Left lobe of liver (tissue), 2 donors: ENCODE measurements around the gene MIS18A. TPM values are rescaled to one million over a fixed set of nuclear protein-coding genes. Genes with fewer than 3 reads are reported as not detected.

Experiments used
- ATAC-seq: fragments of 200-7000 bp; cut with Tn5 transposase; one replicate; pipeline ENCODE4 v1.9.1; 2020; ENCODE audit warnings: mild to moderate bottlenecking, moderate library complexity
- DNase-seq: peaks from one replicate; pipeline ENCODE4 v3.0.0-alpha.2; 2020; ENCODE audit warnings: low spot score
- total RNA-seq: library from RNA; stranded (reverse); gene quantifications from one replicate; pipeline ENCODE4 v1.2.1, GENCODE V29; 2021
- donor health status: DM: no; HTN: no; CAD: no; lungs with moderate emphysema.
- donor health status: DM: no; HTN: yes; CAD: no.

Gene MIS18A
- total RNA-seq, 1 donor from 2014 or later: 2.4 TPM

DNA sequence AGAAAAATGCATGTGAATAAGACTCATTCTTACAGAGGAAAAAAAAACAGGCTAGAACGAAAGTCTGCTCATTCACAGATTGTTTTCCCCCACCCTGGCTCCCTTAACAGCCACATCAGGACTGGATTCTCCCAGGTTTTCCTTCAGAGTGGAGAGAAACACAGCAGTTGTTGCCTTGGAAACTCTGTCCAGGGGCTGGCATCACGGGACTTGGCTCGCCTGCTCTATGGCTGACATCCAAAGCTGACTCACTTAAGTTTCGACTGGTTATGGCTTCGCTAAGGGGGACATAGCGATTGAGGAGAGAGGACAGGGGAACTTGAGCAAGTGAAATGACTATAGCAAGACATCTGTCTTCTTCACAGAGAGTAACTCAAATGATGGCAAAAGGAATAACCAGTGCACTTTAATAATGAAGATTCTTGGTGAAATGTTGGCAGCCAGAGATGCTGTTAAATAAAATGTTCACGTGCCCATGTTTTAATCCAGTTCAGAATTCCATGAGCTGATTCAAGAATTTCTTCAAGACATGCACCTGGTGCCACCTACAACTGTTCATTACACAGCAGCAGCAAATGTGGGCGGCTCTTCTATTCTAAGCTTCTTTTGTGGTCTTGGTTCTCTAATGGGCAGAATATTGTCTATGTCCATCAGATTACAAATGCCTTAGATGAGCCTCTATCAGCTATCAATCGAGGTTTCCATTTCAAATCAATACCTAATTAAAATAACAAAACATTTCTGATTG lies 21.8 kb downstream of the MIS18A start:
- DNase-seq (peak; percentile 50), ATAC-seq (peak; percentile 58)

DNA sequence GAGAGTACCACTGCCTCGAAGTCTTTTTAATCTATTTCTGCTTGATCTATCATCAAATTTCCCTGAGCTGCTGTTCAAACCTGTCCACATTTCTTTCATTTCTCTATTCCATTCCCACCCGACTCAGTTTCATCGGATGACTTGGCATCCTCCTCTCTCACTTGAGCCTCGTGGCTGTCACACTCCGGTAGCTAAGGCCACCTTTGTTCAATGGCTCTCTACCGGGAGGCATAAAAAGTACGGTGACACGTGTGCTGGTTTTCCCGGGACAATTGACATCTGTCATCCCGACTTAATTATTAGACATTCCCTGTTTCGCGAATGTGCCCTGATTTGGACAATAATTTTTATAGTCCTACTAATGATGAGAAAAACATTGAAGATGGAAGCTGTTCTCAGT lies 22.6 kb downstream of the MIS18A start:
- ATAC-seq: no peak
- no peak for DNase-seq

DNA sequence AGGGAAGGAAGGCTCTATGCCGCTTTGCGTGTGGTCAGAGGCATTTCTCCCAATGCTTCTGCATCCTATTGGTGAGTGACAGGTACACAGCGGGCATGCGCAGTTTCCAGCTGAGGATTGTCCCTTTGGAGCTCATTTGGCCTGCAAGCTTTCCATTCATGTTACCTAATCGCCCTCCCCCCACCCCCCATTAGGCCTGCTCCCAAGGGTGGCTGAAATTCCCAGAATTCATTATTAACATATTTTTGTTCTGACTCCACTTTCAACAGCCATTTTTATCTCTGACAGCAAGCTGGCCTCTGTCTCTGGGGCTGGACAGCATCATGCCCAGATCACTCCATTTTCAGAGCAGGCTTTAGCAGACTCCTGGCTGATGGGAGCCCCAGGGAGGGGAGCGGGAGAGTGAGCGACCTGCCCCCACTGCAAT lies 25.6 kb downstream of the MIS18A start:
- ATAC-seq (no peak), DNase-seq (no peak)

DNA sequence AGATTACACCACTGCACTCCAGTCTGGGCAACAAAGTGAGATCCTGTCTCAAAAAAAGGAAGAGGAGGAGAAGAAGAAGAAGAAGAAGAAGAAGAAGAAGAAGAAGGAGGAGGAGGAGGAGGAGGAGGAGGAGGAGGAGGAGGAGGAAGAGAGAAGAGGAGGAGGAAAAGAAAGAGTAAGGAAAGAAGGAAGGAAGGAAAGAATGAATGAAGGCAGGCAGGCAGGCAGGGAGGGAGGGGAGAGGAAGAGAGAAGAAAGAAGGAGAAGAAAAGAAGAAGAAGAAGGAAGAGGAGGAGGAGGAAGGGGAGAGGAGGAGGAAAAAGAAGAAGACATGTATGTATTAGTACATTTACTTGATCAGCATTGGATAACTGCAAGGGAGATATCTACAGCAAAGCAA lies 26.7 kb downstream of the MIS18A start:
- no peak for DNase-seq
- ATAC-seq: no peak

DNA sequence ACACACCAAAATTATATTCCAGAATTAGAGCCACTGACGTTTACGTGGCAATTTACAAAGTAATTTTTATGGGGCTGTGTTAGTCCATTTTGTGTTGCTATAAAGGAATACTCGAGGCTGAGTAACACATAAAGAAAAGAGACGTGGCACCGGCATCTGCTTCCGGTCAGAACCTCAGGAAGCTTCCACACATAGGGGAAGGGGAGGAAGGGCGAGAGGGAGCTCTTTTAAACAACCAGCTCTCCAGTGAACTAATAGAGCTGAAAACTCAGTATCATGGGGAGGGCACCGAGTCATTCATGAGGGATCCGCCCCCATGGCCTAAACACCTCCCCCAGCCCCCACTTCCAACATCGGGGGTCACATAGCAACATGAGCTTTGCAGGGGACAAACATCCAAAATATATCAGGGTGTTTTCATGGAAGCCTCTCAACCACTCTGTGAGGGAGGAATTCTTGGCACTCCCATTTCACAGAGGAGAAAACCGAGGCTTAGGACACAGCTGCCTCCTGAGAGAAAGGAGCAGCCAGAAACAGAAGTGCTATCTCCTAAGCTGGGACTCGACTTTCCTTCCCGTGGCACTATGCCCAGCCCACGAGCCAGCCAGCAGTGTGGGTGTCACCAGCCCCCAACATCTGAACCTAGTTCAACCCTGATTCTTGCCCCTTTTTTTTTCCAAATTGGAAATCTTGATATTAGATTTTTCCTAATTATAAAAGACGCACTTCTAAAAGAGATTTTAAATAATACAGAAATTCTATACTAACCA lies 29.2 kb downstream of the MIS18A start:
- DNase-seq: no peak

DNA sequence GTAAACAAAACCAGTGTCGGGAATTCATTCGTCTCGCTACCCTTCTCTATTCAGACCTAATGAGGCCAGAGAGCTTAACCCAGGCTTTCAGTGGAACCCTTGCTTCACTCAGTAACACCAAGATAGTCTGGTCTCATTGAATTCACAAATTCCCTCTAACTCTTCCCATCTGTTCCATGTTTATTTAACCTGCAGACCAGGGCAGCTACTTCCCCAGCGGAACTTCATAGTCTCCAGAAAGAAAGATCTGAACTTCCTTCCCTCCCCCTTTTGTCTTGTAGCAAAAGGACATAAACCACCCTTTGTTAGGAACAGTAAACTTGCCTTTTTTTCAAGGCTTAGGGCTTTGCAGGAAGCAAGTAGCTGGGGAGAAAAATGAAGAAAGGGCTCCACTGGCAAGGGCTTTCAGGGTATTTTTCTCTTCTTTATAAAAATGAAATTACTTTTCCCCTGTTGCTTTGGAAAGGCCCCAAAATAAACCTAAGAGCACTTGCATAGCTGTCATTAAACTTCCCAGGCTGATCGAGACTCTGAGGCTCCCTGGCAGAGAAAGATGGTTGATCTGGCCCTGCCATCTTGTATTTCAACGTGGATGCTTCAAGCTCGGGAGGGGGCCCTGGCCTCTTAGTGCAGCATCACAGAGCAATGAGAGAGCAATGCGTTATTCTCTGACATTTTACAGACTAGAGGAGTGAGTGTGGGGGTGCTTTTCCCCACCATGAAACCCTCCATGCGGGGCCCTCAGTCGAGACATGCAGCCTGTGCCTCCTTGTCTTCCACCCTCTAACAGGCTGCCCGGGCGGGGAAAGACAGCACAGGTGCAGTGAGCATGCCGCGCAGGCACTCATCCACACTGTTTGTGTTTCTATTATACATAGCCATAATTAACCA lies 30.0 kb downstream of the MIS18A start:
- ATAC-seq (no peak), DNase-seq (no peak)

More for the DNA sequence above, 29.2 kb downstream of the MIS18A start:
- no peak for ATAC-seq

DNA sequence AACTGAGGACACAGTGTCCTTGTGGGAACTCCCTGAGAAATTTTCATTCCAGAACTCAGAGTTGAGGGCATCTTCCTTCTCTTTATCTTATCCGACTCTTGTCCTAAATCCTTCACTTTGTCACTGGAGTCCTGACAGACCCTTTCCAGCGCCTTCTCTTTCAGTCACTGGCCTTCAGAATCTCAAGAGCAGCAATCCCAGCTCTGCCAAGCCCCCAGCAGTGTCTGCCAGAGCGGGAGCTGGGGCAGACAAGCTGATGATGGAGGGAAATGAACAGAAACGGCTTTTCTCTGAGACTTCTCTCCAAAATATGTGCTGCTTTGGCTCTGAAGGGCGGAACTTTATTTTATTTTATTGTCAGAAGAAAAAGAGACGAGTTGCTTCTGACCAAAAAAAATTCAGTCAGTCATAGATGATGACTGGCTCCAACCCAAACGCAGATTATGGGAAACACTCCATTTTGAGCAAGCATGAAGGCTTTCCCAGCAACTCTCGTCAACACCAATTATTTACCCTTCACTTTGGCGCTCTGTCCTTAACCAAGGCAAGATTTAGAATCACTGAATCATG lies 32.2 kb downstream of the MIS18A start:
- ATAC-seq (no peak), DNase-seq (no peak)

DNA sequence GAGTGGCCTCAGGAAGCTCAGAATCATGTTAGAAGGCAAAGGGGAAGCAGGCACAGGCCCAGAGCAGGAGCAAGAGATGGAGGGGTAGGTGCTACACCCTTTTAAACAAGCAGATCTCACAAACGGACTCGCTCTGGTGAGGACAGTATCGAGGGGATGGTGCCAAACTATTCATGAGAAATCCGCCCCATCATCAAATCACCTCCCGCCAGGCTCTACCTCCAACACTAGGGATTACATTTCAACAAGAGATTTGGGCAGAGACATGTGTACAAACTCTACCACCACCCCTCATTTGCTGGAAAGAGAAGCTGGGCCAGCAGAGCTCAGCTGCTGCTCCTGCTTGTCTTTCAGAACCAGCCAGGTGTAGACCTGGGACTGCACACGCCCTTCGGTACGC lies 32.9 kb downstream of the MIS18A start:
- DNase-seq: no peak
- no peak for ATAC-seq

DNA sequence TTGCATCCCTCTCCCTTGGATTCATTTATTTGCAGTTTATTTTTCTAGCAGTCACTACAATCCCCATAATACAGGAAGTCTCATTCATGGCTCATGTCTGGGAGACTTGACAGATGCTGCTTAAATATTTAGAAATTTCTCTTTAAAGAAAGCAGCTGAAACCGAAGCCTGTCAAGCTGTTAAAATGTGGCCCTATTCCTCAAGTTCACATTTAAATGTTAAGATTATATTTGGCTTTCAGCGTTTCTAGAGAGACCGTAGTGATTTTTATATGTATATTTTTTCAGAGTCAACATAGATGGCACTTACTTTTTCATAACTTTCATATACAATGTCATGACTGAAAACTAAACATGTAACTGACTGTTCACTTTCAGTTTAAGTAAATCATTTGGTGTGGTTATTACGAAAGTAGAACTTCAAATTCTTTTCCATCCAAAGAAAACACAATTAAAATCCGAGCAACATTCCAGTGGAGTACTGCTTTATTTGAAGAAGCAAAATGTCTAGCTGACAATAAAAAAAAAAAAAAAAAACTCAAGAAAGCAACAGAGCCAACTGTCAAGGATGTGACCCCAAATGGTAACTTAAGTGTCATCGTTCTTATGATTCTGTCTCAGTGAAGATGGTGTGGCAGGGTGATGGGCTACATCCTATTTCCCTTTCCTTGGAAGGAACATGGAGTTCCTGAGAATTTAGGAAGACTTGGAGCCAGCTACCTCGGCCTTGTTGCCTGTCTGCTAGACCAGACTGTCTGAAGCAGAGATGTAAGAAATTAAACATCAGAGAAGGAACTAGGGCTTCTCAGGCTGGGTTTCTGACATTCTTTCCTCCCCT lies 37.8 kb downstream of the MIS18A start:
- DNase-seq (no peak), ATAC-seq (no peak)

DNA sequence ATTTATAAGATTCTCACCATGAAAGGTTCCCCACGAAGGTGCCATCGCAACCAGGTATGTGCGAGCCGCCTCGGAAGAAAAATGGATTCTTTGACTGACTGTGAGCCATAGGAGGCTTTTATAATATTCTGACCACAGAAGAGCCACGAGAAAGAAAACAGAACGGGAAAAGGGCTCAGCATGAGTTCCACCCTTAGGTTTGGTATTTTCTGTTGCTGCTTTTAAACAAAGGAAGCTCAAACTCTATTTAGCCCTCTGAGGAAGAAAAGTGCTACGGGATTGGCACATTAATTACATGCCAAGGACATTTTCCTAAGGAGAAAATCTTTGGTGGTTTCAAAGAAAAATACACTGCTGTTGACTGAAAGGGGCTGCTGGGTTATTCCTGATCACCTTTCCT lies 39.3 kb downstream of the MIS18A start:
- ATAC-seq: no peak
- no peak for DNase-seq

DNA sequence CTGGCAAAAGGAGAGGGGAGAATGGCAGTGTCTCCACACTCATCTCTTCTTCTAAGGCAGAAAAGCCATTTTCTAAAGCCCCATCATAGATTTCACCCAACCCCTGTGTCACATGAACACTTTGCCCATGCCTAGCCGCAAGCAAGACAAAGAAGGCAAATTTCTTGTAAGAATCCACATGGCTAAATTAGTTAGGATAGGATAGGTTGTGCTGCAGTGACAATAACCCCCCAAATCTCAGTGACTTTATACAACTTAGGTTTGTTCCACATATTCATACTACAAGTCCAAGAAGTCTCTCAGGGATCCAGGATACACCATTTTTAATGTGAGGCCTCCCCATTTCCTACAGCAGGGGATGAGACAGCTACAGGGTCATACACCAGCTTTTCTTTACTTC lies 40.8 kb downstream of the MIS18A start:
- no peak for ATAC-seq
- DNase-seq: no peak

DNA sequence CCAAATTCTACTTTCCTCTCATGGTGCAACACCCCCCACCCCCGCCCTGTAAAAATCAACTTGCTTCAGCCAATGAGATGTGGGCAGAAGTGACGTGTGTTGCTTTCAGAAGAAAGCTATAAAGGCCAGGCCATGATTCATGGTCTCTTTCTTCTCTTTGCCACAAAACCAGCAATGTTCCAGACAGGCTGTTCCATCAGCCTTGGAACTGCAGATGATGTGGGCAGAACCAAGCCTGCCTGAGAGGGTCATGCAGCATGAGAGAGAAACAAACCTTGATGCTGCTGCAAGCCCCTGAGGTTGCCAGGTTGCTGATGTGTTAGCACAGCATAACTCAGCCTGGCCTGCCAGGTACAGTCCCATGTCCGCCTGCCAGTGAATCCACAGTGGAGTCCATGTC lies 41.8 kb downstream of the MIS18A start:
- ATAC-seq (no peak), DNase-seq (no peak)

DNA sequence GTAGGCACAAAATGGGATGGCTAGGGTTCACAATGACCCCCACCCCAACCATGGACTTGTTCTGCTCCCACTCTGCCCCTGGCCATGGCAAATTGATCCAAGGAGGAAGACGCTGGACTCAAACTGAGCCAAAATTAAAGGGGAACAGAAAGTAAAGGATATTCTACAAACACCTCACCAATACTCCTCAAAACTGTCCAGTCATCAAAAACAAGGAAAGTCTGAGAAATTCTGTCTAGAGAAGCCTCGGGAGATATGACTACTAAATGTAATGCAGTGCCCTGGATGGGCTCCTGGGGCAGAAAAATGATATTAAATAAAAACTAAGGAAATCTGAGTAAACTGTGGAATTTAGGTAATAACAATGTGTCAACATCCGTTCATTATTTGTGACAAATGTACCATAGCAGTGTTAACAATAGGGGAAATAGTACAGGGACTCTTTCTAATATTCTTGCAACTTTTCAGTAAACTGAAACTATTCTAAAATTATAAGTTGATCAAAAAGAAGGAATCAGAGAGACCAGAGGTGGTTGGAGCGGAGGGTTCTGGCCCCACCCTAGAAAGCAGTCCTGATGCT lies 45.0 kb downstream of the MIS18A start:
- no peak for DNase-seq
- no peak for ATAC-seq

DNA sequence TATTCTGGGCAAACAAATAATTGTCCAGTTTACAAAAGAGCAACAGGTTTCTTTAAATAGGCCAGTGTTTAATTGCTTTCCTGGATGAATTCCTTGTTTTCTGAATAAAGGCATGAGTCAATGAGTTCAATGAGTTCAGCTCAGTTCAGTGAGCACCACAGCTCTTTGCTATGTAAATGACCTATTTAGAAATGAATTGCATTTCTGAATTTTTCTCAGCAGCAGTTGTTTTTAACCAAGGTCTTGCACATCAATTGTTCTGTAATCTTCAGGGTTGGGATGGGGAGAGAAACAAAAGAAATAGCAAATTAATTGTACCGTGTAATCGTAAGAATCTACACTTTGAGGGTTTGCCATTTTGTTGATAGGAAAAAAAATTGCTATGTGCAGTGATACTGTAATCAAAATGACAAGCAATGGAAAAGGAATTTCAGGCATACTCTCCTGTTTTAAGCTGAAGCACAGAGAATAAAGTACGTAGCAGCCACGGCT lies 45.7 kb downstream of the MIS18A start:
- ATAC-seq (no peak), DNase-seq (no peak)

DNA sequence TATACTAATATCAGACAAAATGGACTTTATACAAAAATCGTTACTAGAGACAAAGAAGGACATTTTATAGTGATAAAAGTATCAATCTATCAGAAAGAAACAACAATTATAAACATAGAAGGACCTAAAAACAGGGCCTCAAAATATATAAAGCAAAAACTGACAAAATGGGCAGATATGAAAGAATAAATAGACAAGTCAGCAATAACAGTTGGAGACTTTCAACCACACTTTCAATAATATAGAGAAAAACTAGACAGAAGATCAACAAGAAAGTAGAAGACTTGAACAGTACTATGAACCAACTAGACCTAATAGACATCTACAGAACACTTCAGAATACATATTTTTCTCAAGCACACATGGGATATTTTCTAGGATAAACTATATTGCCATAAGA lies 52.4 kb downstream of the MIS18A start:
- ATAC-seq (no peak), DNase-seq (no peak)
